Stimulated activated CD4-positive, alpha-beta T cell treated with anti-CD3 and anti-CD28 coated beads, Interleukin-2, amount 100 ng/mL, for 4 hours (primary cell): ENCODE data around the gene GCH1.

ENCODE experiments used
- DNase-seq: peaks from one replicate; pipeline ENCODE4 v3.0.0-alpha.2; 2020; ENCODE audit warnings: low read depth

Gene GCH1

DNA sequence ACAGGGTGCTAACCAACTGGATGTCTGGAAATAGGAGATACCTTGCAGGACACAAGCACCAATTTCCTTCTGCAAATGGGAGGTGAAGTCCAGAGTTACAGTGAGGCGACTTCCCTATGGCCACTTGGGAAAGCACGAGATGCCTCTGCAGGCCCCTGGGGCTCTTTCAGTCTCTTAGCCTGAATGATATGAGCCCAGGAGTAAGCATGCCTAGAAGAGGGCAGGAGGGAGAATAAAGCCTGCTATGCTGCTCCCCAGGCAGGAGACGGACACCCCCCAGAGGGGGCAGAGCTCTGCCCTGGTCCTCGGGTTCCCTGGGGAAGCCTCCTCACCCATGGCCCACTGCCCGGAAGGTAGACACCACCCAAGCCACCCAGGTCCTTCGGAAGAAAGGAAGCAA lies 105.1 kb downstream of the GCH1 start:
- no peak for DNase-seq

DNA sequence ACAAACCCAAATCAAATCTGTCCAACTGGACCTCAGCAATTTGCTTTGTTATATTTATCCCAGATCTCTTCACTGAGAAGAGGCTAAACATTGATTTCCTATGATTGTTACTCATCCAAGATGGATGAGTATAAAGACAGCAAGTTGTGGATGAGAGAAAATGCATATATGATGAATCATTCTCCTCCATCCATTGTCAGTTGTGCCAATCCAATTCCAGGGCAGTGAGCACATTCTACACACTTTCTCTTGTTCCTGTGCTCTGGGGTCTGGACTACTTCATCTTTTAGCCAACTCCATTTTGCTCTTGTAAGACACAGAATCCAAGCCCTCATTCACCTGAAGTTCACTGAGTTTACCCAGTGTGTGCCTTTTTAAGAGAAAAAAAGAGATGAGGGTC lies 105.7 kb downstream of the GCH1 start:
- no peak for DNase-seq

DNA sequence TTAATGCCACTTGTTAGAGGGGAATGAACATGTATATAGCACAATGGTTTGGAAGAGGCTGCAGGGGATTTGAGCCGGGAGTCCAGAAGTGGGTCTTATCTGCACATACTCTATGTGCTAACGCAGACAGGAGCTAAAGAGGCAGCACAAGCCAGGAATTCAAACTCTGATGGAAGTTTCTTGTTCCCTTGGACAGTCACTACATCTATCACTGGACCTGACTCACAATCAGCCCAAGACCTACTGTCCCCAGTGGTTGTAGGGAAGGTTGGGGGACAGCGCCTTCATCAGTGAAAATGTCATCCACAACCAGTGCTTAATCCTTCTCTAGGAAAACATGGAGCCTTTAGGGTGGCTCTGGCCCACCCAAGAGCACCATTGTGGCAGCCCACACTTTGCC lies 107.8 kb downstream of the GCH1 start:
- DNase-seq, result no peak

GRCh38 chr14:54794159-54794558 lies 108.5 kb downstream of the GCH1 start:
- DNase-seq, result no peak

GRCh38 chr14:54792288-54792687 lies 110.3 kb downstream of the GCH1 start:
- no peak for DNase-seq
